Measurements from ENCODE around the gene EFCAB13. TPM values are rescaled to one million over a fixed set of nuclear protein-coding genes. Genes with fewer than 3 reads are reported as not detected.

The EFCAB13 gene
- total RNA-seq, 1 experiment from 2014 or later = 1.6 TPM

GRCh38 chr17:47373002-47373401 is 49.2 kb downstream of the EFCAB13 start:
- H3K36me3 Mint-ChIP-seq (ENCODE audit: insufficient read depth in 1 of 3, low read depth in 3 of 3) = no peaks in the 10 kb centered on the region

More at GRCh38 chr17:47373002-47373401, 49.2 kb downstream of the EFCAB13 start:
- H3K9me3 ChIP-seq (ENCODE audit: control insufficient read depth, low read depth, low read length) = no peaks in the 10 kb centered on the region
- H2AFZ ChIP-seq (ENCODE audit: low read length) = no peak overlapping the region
- no peak overlapping the region for H3K4me2 ChIP-seq (ENCODE audit: insufficient read depth, insufficient read length, low read length)
- no CpG with 5 or more reads among the region's 1 CpG for WGBS (ENCODE audit: extremely low coverage, insufficient read length, low lambda C conversion rate)
- H4K91ac ChIP-seq (ENCODE audit: insufficient read length, low read depth, low read length) = no peak overlapping the region
- H3K4me1 Mint-ChIP-seq = no peaks in the 10 kb centered on the region
- no peak overlapping the region for H3K27ac Mint-ChIP-seq
- no peak overlapping the region for H3T11ph ChIP-seq (ENCODE audit: low read length)
- no peaks in the 10 kb centered on the region for H3K23me2 ChIP-seq (ENCODE audit: insufficient read length, low read depth, low read length, poor library complexity, severe bottlenecking)
- H4K8ac ChIP-seq (replicated peaks; ENCODE audit: insufficient read length, low read depth, low read length) = no peak overlapping the region
- no peak overlapping the region for H2BK20ac ChIP-seq (ENCODE audit: low read depth, low read length, poor library complexity, severe bottlenecking)
- H3K79me1 ChIP-seq (ENCODE audit: insufficient read depth, low read depth, low read length, poor library complexity, severe bottlenecking) = no peaks in the 10 kb centered on the region
- H3K9ac ChIP-seq (ENCODE audit: extremely low read depth, insufficient read length, low read length) = no peak overlapping the region
- H2BK120ac ChIP-seq (ENCODE audit: low read depth, low read length, poor library complexity, severe bottlenecking) = no peak overlapping the region
- peaks cover 3 to 4% of the 10 kb centered on the region in 2 experiments; a peak in 2 of 5 replicates for H3K9me3 Mint-ChIP-seq
- H2BK5ac ChIP-seq (ENCODE audit: insufficient read length, low read length) = no peak overlapping the region
- no peak overlapping the region for H3K27ac ChIP-seq (ENCODE audit: insufficient read length, low read depth, low read length)
- H3K4ac ChIP-seq (ENCODE audit: low read depth, low read length) = no peak overlapping the region
- no peaks in the 10 kb centered on the region for H3K79me2 ChIP-seq (ENCODE audit: insufficient read depth, low read length)
- no peak overlapping the region for H2AK5ac ChIP-seq (ENCODE audit: insufficient read length, low read length)
- no peaks in the 10 kb centered on the region for H3K27me3 ChIP-seq (ENCODE audit: insufficient read depth, low read length)
- no peak for DNase-seq
- no peaks in the 10 kb centered on the region for H3K4me1 ChIP-seq (ENCODE audit: insufficient read depth, low read length)
- no peaks in the 10 kb centered on the region for H3K27me3 Mint-ChIP-seq (ENCODE audit: low read depth)
- H3K18ac ChIP-seq (ENCODE audit: insufficient read length, low read depth, low read length) = no peak overlapping the region
- no peak overlapping the region for H2BK15ac ChIP-seq (ENCODE audit: low read depth, low read length)
- H3K4me3 Mint-ChIP-seq = no peak overlapping the region
- no peaks in the 10 kb centered on the region for H4K20me1 ChIP-seq (ENCODE audit: control insufficient read depth, insufficient read depth, insufficient read length)
- no peak overlapping the region for H4K5ac ChIP-seq (ENCODE audit: insufficient read length, low read depth, low read length)
- H3K14ac ChIP-seq (ENCODE audit: insufficient read depth, low read length) = no peak overlapping the region
- no peak for TF ChIP-seq CTCF (conservative IDR thresholded peaks at IDR 0.05)
- no peak overlapping the region for H2BK12ac ChIP-seq (ENCODE audit: insufficient read length, low read depth, low read length)
- no peak overlapping the region for H3K56ac ChIP-seq (ENCODE audit: insufficient read length, low read depth, low read length)
- no peak overlapping the region for H3K23ac ChIP-seq (ENCODE audit: insufficient read length, low read depth, low read length)

Measured in H9 (cell line).